ENCODE measurements around the gene RMND5A. TPM values are rescaled to one million over a fixed set of nuclear protein-coding genes. Genes with fewer than 3 reads are reported as not detected.

RMND5A gene
- total and polyA plus RNA-seq, 10 donors = 6.0 to 56.5 (median 34.0) TPM

- peaks cover 0 to 100% (median 66%) of the 10 kb centered on the region in 6 donors for H3K36me3 ChIP-seq
- H3K27ac ChIP-seq = no peak overlapping the region
- intact Hi-C loops (cut with DNase I; ENCODE audit: low total_unique reads) = no loop called here
- peaks cover 0 to 14% (median 2%) of the 10 kb centered on the region in 6 donors for H3K4me1 ChIP-seq
- no peak overlapping the region for H3K4me3 ChIP-seq
- no peaks in the 10 kb centered on the region for H3K9me3 ChIP-seq
- H3K27me3 ChIP-seq (replicated peaks in 1 of 7) = no peaks in the 10 kb centered on the region
- TF ChIP-seq POLR2AphosphoS5 (IDR thresholded peaks at IDR 0.05) = no peak
- TF ChIP-seq CTCF (IDR thresholded peaks at IDR 0.05 in 8 of 11, conservative IDR thresholded peaks at IDR 0.05 in 3 of 11) = no peak
- no peak for TF ChIP-seq POLR2A (IDR thresholded peaks at IDR 0.05)
- 83 to 92% (median 87%) methylated on average over 4 of the region's 4 CpGs for WGBS, 5 donors
- DNase-seq = no peak
Measured at GRCh38 chr2:86769838-86770237, 49.7 kb downstream of the RMND5A start.

GRCh38 chr2:86770816-86771301, 50.8 kb downstream of the RMND5A start:
- intact Hi-C loops (cut with DNase I; ENCODE audit: low total_unique reads) = no loop called here
- no peak overlapping the region for H3K4me3 ChIP-seq
- no peak overlapping the region for H3K27ac ChIP-seq
- H3K9me3 ChIP-seq = no peaks in the 10 kb centered on the region
- no peak for DNase-seq
- H3K36me3 ChIP-seq = peaks cover 0 to 100% (median 73%) of the 10 kb centered on the region in 6 donors
- peaks cover 0 to 4% (median 0%) of the 10 kb centered on the region in 6 donors for H3K4me1 ChIP-seq
- H3K27me3 ChIP-seq (replicated peaks in 1 of 7) = no peaks in the 10 kb centered on the region
- 90 to 96% (median 93%) methylated on average over 6 of the region's 6 CpGs for WGBS, 5 donors
- no peak for TF ChIP-seq POLR2AphosphoS5 (IDR thresholded peaks at IDR 0.05)

GRCh38 chr2:86772611-86773010, 52.5 kb downstream of the RMND5A start:
- Histone ChIP-seq H3K27me3 (replicated peaks in 1 of 7) (no peaks in the 10 kb centered on the region), H3K9me3 (no peaks in the 10 kb centered on the region), H3K36me3 (peaks cover 0 to 99% (median 66%) of the 10 kb centered on the region in 6 donors), H3K27ac (no peak overlapping the region), H3K4me1 (peaks cover 0 to 4% (median 0%) of the 10 kb centered on the region in 6 donors), H3K4me3 (no peak overlapping the region)
- TF ChIP-seq POLR2A (IDR thresholded peaks at IDR 0.05) (no peak), POLR2AphosphoS5 (IDR thresholded peaks at IDR 0.05) (no peak)
- no peak for DNase-seq
- intact Hi-C loops (cut with DNase I; ENCODE audit: low total_unique reads) = no loop called here
- WGBS, 5 donors = 70 to 79% (median 74%) methylated on average over 5 of the region's 5 CpGs

GRCh38 chr2:86774862-86775261, 54.8 kb downstream of the RMND5A start:
- DNase-seq = no peak
- intact Hi-C loops (cut with DNase I; ENCODE audit: low total_unique reads) = no loop called here
- Histone ChIP-seq H3K27ac (no peak overlapping the region), H3K4me1 (peaks cover 0 to 12% (median 8%) of the 10 kb centered on the region in 6 donors), H3K27me3 (replicated peaks in 1 of 7) (no peaks in the 10 kb centered on the region), H3K4me3 (no peak overlapping the region), H3K36me3 (peaks cover 0 to 76% (median 51%) of the 10 kb centered on the region in 6 donors), H3K9me3 (no peaks in the 10 kb centered on the region)
- TF ChIP-seq POLR2AphosphoS5 (IDR thresholded peaks at IDR 0.05) (no peak), CTCF (IDR thresholded peaks at IDR 0.05 in 8 of 11, conservative IDR thresholded peaks at IDR 0.05 in 3 of 11) (no peak), POLR2A (IDR thresholded peaks at IDR 0.05) (no peak)
- 73 to 87% (median 76%) methylated on average over 5 of the region's 5 CpGs for WGBS, 5 donors

- DNase-seq = no peak
- H3K4me1 ChIP-seq = peaks cover 0 to 15% (median 8%) of the 10 kb centered on the region in 6 donors
Measured at GRCh38 chr2:86775338-86775737, 55.2 kb downstream of the RMND5A start.

More at GRCh38 chr2:86775338-86775737, 55.2 kb downstream of the RMND5A start:
- no peak overlapping the region for H3K4me3 ChIP-seq
- peaks cover 0 to 72% (median 46%) of the 10 kb centered on the region in 6 donors for H3K36me3 ChIP-seq
- TF ChIP-seq POLR2A (IDR thresholded peaks at IDR 0.05) (no peak), CTCF (IDR thresholded peaks at IDR 0.05 in 8 of 11, conservative IDR thresholded peaks at IDR 0.05 in 3 of 11) (no peak), POLR2AphosphoS5 (IDR thresholded peaks at IDR 0.05) (no peak)
- H3K27me3 ChIP-seq (replicated peaks in 1 of 7) = no peaks in the 10 kb centered on the region
- intact Hi-C loops (cut with DNase I; ENCODE audit: low total_unique reads) = no loop called here
- no peaks in the 10 kb centered on the region for H3K9me3 ChIP-seq
- no peak overlapping the region for H3K27ac ChIP-seq
- WGBS, 5 donors = 36 to 57% (median 46%) methylated on average over 4 of the region's 4 CpGs
